Measurements from ENCODE around the gene TACC2.

The TACC2 gene

GRCh38 chr10:122082616-122083477, 93.9 kb downstream of the TACC2 start:
- no peak overlapping the region for H3K4me3 ChIP-seq (ENCODE audit: extremely low read depth, insufficient read depth, low read length, poor library complexity, severe bottlenecking)
- H3K36me3 ChIP-seq (ENCODE audit: control insufficient read depth, insufficient read depth, low read length): no peaks in the 10 kb centered on the region
- 85 to 91% methylated on average over 17 of the region's 21 CpGs for WGBS, 2 experiments (ENCODE audit: insufficient coverage in 2 of 2)

GRCh38 chr10:122083478-122084025, 94.6 kb downstream of the TACC2 start:
- Histone ChIP-seq H3K9me3 (ENCODE audit: control insufficient read depth, low read length) (no peaks in the 10 kb centered on the region), H3K4me3 (ENCODE audit: extremely low read depth, insufficient read depth, low read length, poor library complexity, severe bottlenecking) (no peak overlapping the region), H3K36me3 (ENCODE audit: control insufficient read depth, insufficient read depth, low read length) (no peaks in the 10 kb centered on the region), H3K4me1 (ENCODE audit: control insufficient read depth, insufficient read depth, low read length, poor library complexity, severe bottlenecking) (no peaks in the 10 kb centered on the region), H3K27ac (ENCODE audit: low read depth, low read length, severe bottlenecking) (no peak overlapping the region)
- WGBS, 2 experiments (ENCODE audit: insufficient coverage in 2 of 2): 93 to 94% methylated on average over 6 to 8 of the region's 9 CpGs

More at GRCh38 chr10:122082616-122083477, 93.9 kb downstream of the TACC2 start:
- Histone ChIP-seq H3K27ac (ENCODE audit: low read depth, low read length, severe bottlenecking) (no peak overlapping the region), H3K9me3 (ENCODE audit: control insufficient read depth, low read length) (no peaks in the 10 kb centered on the region), H3K4me1 (ENCODE audit: control insufficient read depth, insufficient read depth, low read length, poor library complexity, severe bottlenecking) (no peaks in the 10 kb centered on the region)

- no peak overlapping the region for H3K4me3 ChIP-seq (ENCODE audit: extremely low read depth, insufficient read depth, low read length, poor library complexity, severe bottlenecking)
- H3K36me3 ChIP-seq (ENCODE audit: control insufficient read depth, insufficient read depth, low read length): no peaks in the 10 kb centered on the region
- H3K27ac ChIP-seq (ENCODE audit: low read depth, low read length, severe bottlenecking): no peak overlapping the region
- H3K9me3 ChIP-seq (ENCODE audit: control insufficient read depth, low read length): no peaks in the 10 kb centered on the region
- 91 to 92% methylated on average over 12 to 15 of the region's 15 CpGs for WGBS, 2 experiments (ENCODE audit: insufficient coverage in 2 of 2)
- H3K4me1 ChIP-seq (ENCODE audit: control insufficient read depth, insufficient read depth, low read length, poor library complexity, severe bottlenecking): no peaks in the 10 kb centered on the region
Measured at GRCh38 chr10:122084286-122085041, 95.5 kb downstream of the TACC2 start.

GRCh38 chr10:122085423-122085911, 96.5 kb downstream of the TACC2 start:
- no peaks in the 10 kb centered on the region for H3K9me3 ChIP-seq (ENCODE audit: control insufficient read depth, low read length)
- no peaks in the 10 kb centered on the region for H3K4me1 ChIP-seq (ENCODE audit: control insufficient read depth, insufficient read depth, low read length, poor library complexity, severe bottlenecking)
- no peak overlapping the region for H3K27ac ChIP-seq (ENCODE audit: low read depth, low read length, severe bottlenecking)
- no peak overlapping the region for H3K4me3 ChIP-seq (ENCODE audit: extremely low read depth, insufficient read depth, low read length, poor library complexity, severe bottlenecking)
- 88 to 92% methylated on average over 8 of the region's 8 CpGs for WGBS, 2 experiments (ENCODE audit: insufficient coverage in 2 of 2)
- H3K36me3 ChIP-seq (ENCODE audit: control insufficient read depth, insufficient read depth, low read length): no peaks in the 10 kb centered on the region

- H3K9me3 ChIP-seq (ENCODE audit: control insufficient read depth, low read length): no peaks in the 10 kb centered on the region
- H3K4me1 ChIP-seq (ENCODE audit: control insufficient read depth, insufficient read depth, low read length, poor library complexity, severe bottlenecking): no peaks in the 10 kb centered on the region
- no peak overlapping the region for H3K4me3 ChIP-seq (ENCODE audit: extremely low read depth, insufficient read depth, low read length, poor library complexity, severe bottlenecking)
- no peaks in the 10 kb centered on the region for H3K36me3 ChIP-seq (ENCODE audit: control insufficient read depth, insufficient read depth, low read length)
- no peak overlapping the region for H3K27ac ChIP-seq (ENCODE audit: low read depth, low read length, severe bottlenecking)
- WGBS, 2 experiments (ENCODE audit: insufficient coverage in 2 of 2): 89 to 95% methylated on average over 9 of the region's 9 CpGs
Measured at GRCh38 chr10:122086416-122087240, 97.7 kb downstream of the TACC2 start.

- 94 to 97% methylated on average over 7 to 9 of the region's 9 CpGs for WGBS, 2 experiments (ENCODE audit: insufficient coverage in 2 of 2)
- H3K36me3 ChIP-seq (ENCODE audit: control insufficient read depth, insufficient read depth, low read length): no peaks in the 10 kb centered on the region
Measured at GRCh38 chr10:122087436-122087835, 98.5 kb downstream of the TACC2 start.

GRCh38 chr10:122089311-122090017, 100.5 kb downstream of the TACC2 start:
- 85 to 96% methylated on average over 6 to 7 of the region's 9 CpGs for WGBS, 2 experiments (ENCODE audit: insufficient coverage in 2 of 2)
- no peaks in the 10 kb centered on the region for H3K36me3 ChIP-seq (ENCODE audit: control insufficient read depth, insufficient read depth, low read length)
- no peak overlapping the region for H3K4me3 ChIP-seq (ENCODE audit: extremely low read depth, insufficient read depth, low read length, poor library complexity, severe bottlenecking)
- no peaks in the 10 kb centered on the region for H3K9me3 ChIP-seq (ENCODE audit: control insufficient read depth, low read length)
- H3K4me1 ChIP-seq (ENCODE audit: control insufficient read depth, insufficient read depth, low read length, poor library complexity, severe bottlenecking): no peaks in the 10 kb centered on the region
- no peak overlapping the region for H3K27ac ChIP-seq (ENCODE audit: low read depth, low read length, severe bottlenecking)

More at GRCh38 chr10:122087436-122087835, 98.5 kb downstream of the TACC2 start:
- Histone ChIP-seq H3K27ac (ENCODE audit: low read depth, low read length, severe bottlenecking) (no peak overlapping the region), H3K9me3 (ENCODE audit: control insufficient read depth, low read length) (no peaks in the 10 kb centered on the region), H3K4me1 (ENCODE audit: control insufficient read depth, insufficient read depth, low read length, poor library complexity, severe bottlenecking) (no peaks in the 10 kb centered on the region), H3K4me3 (ENCODE audit: extremely low read depth, insufficient read depth, low read length, poor library complexity, severe bottlenecking) (no peak overlapping the region)

- 91 to 100% methylated on average over 1 to 3 of the region's 6 CpGs for WGBS, 2 experiments (ENCODE audit: insufficient coverage in 2 of 2)
- no peak overlapping the region for H3K4me3 ChIP-seq (ENCODE audit: extremely low read depth, insufficient read depth, low read length, poor library complexity, severe bottlenecking)
- no peak overlapping the region for H3K27ac ChIP-seq (ENCODE audit: low read depth, low read length, severe bottlenecking)
- no peaks in the 10 kb centered on the region for H3K36me3 ChIP-seq (ENCODE audit: control insufficient read depth, insufficient read depth, low read length)
- H3K9me3 ChIP-seq (ENCODE audit: control insufficient read depth, low read length): no peaks in the 10 kb centered on the region
- no peaks in the 10 kb centered on the region for H3K4me1 ChIP-seq (ENCODE audit: control insufficient read depth, insufficient read depth, low read length, poor library complexity, severe bottlenecking)
Measured at GRCh38 chr10:122091722-122092121, 102.8 kb downstream of the TACC2 start.

- 60% methylated on average over 1 of the region's 3 CpGs; no CpG with 5 or more reads in 1 of the 2 experiments for WGBS, 2 experiments (ENCODE audit: insufficient coverage in 2 of 2)
- no peaks in the 10 kb centered on the region for H3K9me3 ChIP-seq (ENCODE audit: control insufficient read depth, low read length)
Measured at GRCh38 chr10:122093076-122093475, 104.1 kb downstream of the TACC2 start.

More at GRCh38 chr10:122093076-122093475, 104.1 kb downstream of the TACC2 start:
- H3K4me3 ChIP-seq (ENCODE audit: extremely low read depth, insufficient read depth, low read length, poor library complexity, severe bottlenecking): no peak overlapping the region
- no peak overlapping the region for H3K27ac ChIP-seq (ENCODE audit: low read depth, low read length, severe bottlenecking)
- no peaks in the 10 kb centered on the region for H3K4me1 ChIP-seq (ENCODE audit: control insufficient read depth, insufficient read depth, low read length, poor library complexity, severe bottlenecking)
- H3K36me3 ChIP-seq (ENCODE audit: control insufficient read depth, insufficient read depth, low read length): no peaks in the 10 kb centered on the region

Measured in mesodermal cell (in vitro differentiated cells).